HT1080 (cell line): ENCODE results near the gene ANKRD22. TPM values are rescaled to one million over a fixed set of nuclear protein-coding genes. Genes with fewer than 3 reads are reported as not detected.

ENCODE experiments used
- DNase-seq: peaks from one replicate; pipeline ENCODE4 v3.0.0-alpha.2; 2015; ENCODE audit warnings: low read depth
- polyA plus RNA-seq, 2 experiments: library from polyadenylated mRNA; depleted of rRNA; stranded (reverse); fragments of >200 nt; gene quantifications; 2 replicates each; pipeline ENCODE4 v1.2.3, GENCODE V29; 2015
- total RNA-seq: library from RNA; depleted of rRNA; stranded (reverse); fragments of >200 nt; shearing (Covaris generic); gene quantifications from 2 replicates; pipeline ENCODE4 v1.2.3, GENCODE V29; 2014; rRNA removed

The ANKRD22 gene
- 0.16 and 0.87 TPM in 2 replicates for total RNA-seq
- 0.09 and 0.19 TPM in 2 replicates for polyA plus RNA-seq (2015; cell fraction: cytosol; rRNA removed)
- polyA plus RNA-seq (2015; cell fraction: nucleus; rRNA removed), result 0.08 and 0.25 TPM in 2 replicates

GRCh38 chr10:88851706-88852105 is at the start of gene ANKRD22:
ANKRD22 (minus strand) TSS chr10:88851844; CDS start chr10:88851607, 237 bp downstream.
- DNase-seq, result peak; percentile 86

- no peak for DNase-seq
These were observed 48.2 kb upstream of the ANKRD22 start for GRCh38 chr10:88899886-88900285.

- no peak for DNase-seq
These were observed 47.1 kb upstream of the ANKRD22 start for GRCh38 chr10:88898727-88899126.

- no peak for DNase-seq
These were observed 45.6 kb upstream of the ANKRD22 start for GRCh38 chr10:88896994-88897853.

- no peak for DNase-seq
These were observed 44.8 kb upstream of the ANKRD22 start for GRCh38 chr10:88896372-88896993.

GRCh38 chr10:88895250-88895649 is 43.6 kb upstream of the ANKRD22 start:
- DNase-seq, result no peak

- DNase-seq, result no peak
These were observed 42.0 kb upstream of the ANKRD22 start for GRCh38 chr10:88893611-88894010.

GRCh38 chr10:88892222-88892967 is 40.8 kb upstream of the ANKRD22 start:
- DNase-seq, result no peak

GRCh38 chr10:88890681-88891381 is 39.2 kb upstream of the ANKRD22 start:
- no peak for DNase-seq

- no peak for DNase-seq
These were observed 38.1 kb upstream of the ANKRD22 start for GRCh38 chr10:88889559-88890337.

GRCh38 chr10:88888810-88889445 is 37.3 kb upstream of the ANKRD22 start:
- DNase-seq, result no peak

- DNase-seq, result no peak
These were observed 34.9 kb upstream of the ANKRD22 start for GRCh38 chr10:88886557-88886956.

GRCh38 chr10:88883448-88883809 is 31.8 kb upstream of the ANKRD22 start:
- no peak for DNase-seq

GRCh38 chr10:88882646-88883447 is 31.2 kb upstream of the ANKRD22 start:
- peak; percentile 82 for DNase-seq

- DNase-seq, result no peak
These were observed 30.4 kb upstream of the ANKRD22 start for GRCh38 chr10:88881922-88882645.

- DNase-seq, result no peak
These were observed 29.7 kb upstream of the ANKRD22 start for GRCh38 chr10:88881320-88881719.

GRCh38 chr10:88880282-88881076 is 28.8 kb upstream of the ANKRD22 start:
- DNase-seq, result peak; percentile 92
